Lower leg skin (tissue), 3 donors: ENCODE measurements around the gene GPC5.

Source experiments
- POLR2A ChIP-seq, 2 donors: fragments of 450-650 bp; IDR thresholded peaks; one replicate each; pipeline ENCODE4 v1.6.1; 2016 to 2017; ENCODE audit warnings: antibody characterized with exemption in 2 of 2, mild to moderate bottlenecking in 1 of 2, moderate library complexity in 1 of 2
- TF ChIP-seq, protein P1 (sequence below), 3 donors: fragments of 450-650 bp; IDR thresholded peaks; one replicate each; pipeline ENCODE4 v1.5.1; 2016; ENCODE audit warnings: antibody characterized with exemption in 3 of 3, mild to moderate bottlenecking in 3 of 3, moderate library complexity in 2 of 3

DNA sequence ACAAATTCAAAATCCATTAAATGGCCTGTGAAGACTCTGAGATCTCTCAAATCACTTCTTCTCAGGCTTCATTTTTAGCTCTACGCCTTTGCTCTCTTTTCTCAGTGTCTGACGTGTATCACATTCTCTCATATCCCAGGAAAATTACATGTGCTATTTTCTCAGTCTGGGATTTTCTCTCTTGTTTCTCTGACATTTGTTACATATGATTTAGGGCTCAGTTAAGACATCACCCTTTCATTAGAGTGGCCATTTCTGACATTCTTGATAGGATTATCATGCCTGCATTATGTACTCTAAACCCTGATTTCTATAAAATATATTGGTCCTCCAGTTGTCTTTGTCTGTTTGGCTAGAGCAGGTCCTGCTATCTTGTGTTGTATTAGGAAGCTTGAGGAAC, 136.6 kb downstream of the GPC5 start:
- TF ChIP-seq, protein P1, sequence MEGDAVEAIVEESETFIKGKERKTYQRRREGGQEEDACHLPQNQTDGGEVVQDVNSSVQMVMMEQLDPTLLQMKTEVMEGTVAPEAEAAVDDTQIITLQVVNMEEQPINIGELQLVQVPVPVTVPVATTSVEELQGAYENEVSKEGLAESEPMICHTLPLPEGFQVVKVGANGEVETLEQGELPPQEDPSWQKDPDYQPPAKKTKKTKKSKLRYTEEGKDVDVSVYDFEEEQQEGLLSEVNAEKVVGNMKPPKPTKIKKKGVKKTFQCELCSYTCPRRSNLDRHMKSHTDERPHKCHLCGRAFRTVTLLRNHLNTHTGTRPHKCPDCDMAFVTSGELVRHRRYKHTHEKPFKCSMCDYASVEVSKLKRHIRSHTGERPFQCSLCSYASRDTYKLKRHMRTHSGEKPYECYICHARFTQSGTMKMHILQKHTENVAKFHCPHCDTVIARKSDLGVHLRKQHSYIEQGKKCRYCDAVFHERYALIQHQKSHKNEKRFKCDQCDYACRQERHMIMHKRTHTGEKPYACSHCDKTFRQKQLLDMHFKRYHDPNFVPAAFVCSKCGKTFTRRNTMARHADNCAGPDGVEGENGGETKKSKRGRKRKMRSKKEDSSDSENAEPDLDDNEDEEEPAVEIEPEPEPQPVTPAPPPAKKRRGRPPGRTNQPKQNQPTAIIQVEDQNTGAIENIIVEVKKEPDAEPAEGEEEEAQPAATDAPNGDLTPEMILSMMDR (IDR thresholded peaks at IDR 0.05): no peak
- no peak for TF ChIP-seq POLR2A (IDR thresholded peaks at IDR 0.05)
